D341Med (cell line): Measurements from ENCODE around the gene SLC30A4.
A peak's percentile ranks its signal among the peaks of the same experiment; 100 is the strongest.
"Not testable (repeated sequence)": the region's sequence is repeated elsewhere in the genome, so short reads cannot be mapped to it uniquely, and the experiment has no call there.

Source experiments
- DNase-seq: peaks from one replicate; pipeline ENCODE4 v3.0.0; 2012; ENCODE audit warnings: low spot score

SLC30A4 gene

GRCh38 chr15:45507143-45507542 is 15.4 kb downstream of the SLC30A4 start:
- not testable (repeated sequence) for DNase-seq

GRCh38 chr15:45499426-45499825 is 23.1 kb downstream of the SLC30A4 start:
- DNase-seq, result no peak

GRCh38 chr15:45498701-45499100 is 23.9 kb downstream of the SLC30A4 start:
- no peak for DNase-seq

GRCh38 chr15:45497261-45497660 is 25.3 kb downstream of the SLC30A4 start:
- DNase-seq, result no peak

GRCh38 chr15:45496658-45497057 is 25.9 kb downstream of the SLC30A4 start:
- no peak for DNase-seq

GRCh38 chr15:45495588-45495987 is 27.0 kb downstream of the SLC30A4 start:
- DNase-seq, result no peak

GRCh38 chr15:45489690-45490238 is 32.8 kb downstream of the SLC30A4 start:
- no peak for DNase-seq

GRCh38 chr15:45486317-45486716 is 36.2 kb downstream of the SLC30A4 start:
- DNase-seq, result no peak

GRCh38 chr15:45481135-45481534 is 41.4 kb downstream of the SLC30A4 start:
- DNase-seq, result no peak

GRCh38 chr15:45476410-45476809 is 46.1 kb downstream of the SLC30A4 start:
- no peak for DNase-seq

GRCh38 chr15:45474799-45475198 is 47.8 kb downstream of the SLC30A4 start:
- no peak for DNase-seq

GRCh38 chr15:45473068-45473467 is 49.5 kb downstream of the SLC30A4 start:
- no peak for DNase-seq

GRCh38 chr15:45471151-45471550 is 51.4 kb downstream of the SLC30A4 start:
- no peak for DNase-seq

GRCh38 chr15:45469441-45469840 is 53.1 kb downstream of the SLC30A4 start:
- no peak for DNase-seq

GRCh38 chr15:45469027-45469426 is 53.5 kb downstream of the SLC30A4 start:
- no peak for DNase-seq

GRCh38 chr15:45468294-45468693 is 54.3 kb downstream of the SLC30A4 start:
- DNase-seq, result no peak

- DNase-seq, result peak; percentile 68
These were observed 63.7 kb downstream of the SLC30A4 start for GRCh38 chr15:45458746-45459403.

GRCh38 chr15:45457641-45458539 is 64.7 kb downstream of the SLC30A4 start:
- peak; percentile 69 for DNase-seq

- DNase-seq, result no peak
These were observed 65.3 kb downstream of the SLC30A4 start for GRCh38 chr15:45457220-45457619.

GRCh38 chr15:45456212-45457106 is 66.1 kb downstream of the SLC30A4 start:
- no peak for DNase-seq

GRCh38 chr15:45454814-45455213 is 67.7 kb downstream of the SLC30A4 start:
- no peak for DNase-seq

GRCh38 chr15:45451265-45451664 is 71.3 kb downstream of the SLC30A4 start:
- no peak for DNase-seq
